HG03565 (cell line): Measurements from ENCODE around the gene COMP.
"Not testable (repeated sequence)": the region's sequence is repeated elsewhere in the genome, so short reads cannot be mapped to it uniquely, and the experiment has no call there.

Source experiments
- ATAC-seq: cut with Tn5 transposase; IDR thresholded peaks from one replicate; pipeline ENCODE4 v1.9.1; 2021; ENCODE audit warnings: mild to moderate bottlenecking, moderate library complexity; ENCODE audit not compliant: unreplicated experiment

The COMP gene

DNA sequence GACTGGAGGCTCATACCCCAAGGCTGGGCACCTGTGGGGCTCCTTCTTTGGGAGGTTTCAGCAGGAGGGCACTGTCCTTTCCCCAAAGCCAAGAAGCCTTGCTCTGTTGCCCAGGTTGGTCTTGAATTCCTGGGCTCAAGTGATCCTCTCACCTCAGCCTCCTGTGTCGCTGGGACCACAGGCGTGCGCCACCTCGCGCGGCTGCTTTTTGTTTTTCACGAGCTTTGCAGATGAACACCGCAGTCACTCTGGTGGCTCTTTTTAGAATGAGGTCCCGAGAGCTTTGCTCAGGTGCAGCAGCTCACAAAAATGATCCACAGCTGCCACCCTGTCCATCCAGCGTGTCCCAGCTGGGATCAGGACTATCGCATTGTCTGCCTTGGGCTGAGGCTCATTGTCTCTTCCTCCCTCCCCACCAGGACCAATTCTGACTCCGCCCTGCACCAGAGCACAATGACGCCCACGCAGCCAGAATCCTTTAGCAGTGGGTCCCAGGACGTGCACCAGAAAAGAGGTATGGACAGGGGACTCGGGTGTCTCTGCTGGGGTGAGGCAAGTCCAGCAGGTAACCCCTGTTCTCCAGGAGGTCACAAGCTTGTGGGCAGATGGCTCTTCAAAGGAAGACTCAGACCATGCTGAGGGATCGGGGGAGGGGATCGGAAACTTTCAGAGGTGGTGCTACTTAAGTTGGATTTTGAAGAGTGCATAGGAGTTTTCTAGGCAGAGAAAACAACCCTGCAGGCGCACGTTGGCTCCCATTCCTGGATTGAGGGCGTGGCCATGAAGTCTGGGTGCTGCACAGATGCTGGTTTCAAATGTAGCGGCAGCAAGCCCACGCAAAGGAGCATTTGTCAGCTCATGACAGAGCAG lies 41.5 kb downstream of the COMP start:
- ATAC-seq: no peak

DNA sequence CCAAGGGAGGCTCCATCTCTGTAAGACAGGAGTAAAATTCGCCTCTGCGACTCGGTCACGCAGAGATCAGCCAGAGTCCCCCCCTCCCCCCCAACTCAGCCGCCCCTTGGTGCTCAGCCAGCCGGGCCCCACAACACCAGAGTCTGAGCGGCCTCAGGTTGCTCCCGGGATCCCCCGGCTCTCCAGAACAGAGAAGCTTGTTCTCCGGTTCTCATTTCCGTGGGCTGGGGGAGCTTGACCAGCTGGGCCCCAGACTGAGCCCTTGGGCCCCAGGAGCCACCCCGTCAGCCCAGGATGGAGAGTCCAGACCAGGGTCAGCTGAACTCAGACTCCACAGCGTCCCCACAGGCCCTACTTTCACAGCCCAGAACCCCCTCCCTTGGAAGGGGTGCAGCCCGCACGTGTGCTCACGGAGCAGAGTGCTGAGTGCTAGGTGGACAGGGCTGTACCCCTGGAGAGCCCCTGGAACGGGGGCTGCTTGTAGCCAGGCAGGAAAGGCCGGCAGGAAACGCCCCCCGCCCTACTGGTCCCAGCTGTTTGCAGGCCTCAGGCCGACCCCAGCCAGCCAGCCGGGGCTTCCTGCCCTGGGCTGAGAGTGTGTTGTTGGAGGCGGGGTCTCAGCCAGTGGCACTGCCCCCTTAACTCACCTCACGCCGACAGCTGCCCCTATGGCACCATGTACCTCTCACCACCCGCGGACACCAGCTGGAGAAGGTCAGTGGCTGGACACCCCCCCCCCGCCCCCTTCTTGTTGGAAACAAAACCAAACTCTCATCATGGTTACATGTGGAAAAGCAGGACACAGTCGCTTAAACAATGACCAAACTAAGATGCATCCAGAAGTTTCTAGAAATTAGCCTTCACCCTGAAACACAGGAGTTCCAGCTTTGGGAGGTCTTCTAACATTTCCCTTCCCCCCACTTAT lies 44.4 kb downstream of the COMP start:
- no peak for ATAC-seq

DNA sequence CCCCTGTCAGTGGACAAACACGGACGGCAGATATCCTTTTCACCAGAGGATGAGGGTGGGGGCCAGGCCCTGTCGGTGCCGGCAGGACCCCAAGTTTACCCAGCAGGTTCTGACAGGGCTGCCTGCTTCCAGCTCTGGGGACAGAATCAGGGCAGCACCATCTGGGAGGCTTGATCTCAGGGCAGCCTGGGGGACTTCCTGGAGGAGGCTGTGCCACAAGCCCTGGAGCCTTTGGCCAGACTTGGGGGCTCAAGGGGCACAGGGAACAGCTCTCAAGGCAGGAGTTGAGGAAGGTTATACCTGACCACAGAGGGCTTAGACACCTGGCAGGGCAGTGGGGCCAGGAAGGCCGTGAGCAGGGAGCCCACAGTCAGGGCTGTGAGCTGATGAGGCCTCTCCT lies 45.2 kb downstream of the COMP start:
- no peak for ATAC-seq

DNA sequence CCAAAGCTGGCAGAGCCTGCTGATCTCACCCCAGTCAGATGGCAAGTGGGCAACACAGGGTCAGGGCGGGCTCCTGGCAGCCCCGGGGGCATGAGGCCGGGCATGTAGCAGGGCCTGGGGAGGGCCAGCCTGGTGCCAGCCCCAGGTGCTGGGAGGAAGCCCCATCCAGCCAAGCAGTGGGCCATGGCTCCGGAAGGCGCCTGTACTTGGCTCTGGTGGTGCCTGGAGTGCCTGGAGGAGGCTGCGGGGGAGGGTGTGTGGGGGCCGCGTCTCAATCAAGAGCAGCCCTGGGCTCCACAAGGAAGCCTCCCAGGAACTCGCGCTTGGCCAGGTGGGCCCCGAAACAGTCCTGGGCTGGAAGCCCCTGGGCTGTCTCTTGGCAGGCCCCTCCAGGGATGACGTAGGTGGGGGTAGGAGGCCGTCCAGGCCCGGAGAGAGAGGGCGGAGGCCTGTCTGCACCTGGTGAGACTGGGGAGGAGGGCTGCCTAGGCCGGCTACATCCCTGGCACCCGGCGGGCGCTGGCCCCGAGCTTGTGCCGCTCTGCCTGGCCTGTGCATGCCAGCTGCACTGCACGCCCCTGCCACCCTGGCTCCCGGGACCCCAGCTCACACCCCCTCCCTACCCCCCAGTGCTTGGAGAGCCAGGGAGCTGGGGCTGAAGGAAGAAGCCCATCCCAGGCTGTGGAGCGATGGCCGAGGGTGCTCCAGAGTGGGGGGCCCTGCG lies 45.9 kb downstream of the COMP start:
- no peak for ATAC-seq

DNA sequence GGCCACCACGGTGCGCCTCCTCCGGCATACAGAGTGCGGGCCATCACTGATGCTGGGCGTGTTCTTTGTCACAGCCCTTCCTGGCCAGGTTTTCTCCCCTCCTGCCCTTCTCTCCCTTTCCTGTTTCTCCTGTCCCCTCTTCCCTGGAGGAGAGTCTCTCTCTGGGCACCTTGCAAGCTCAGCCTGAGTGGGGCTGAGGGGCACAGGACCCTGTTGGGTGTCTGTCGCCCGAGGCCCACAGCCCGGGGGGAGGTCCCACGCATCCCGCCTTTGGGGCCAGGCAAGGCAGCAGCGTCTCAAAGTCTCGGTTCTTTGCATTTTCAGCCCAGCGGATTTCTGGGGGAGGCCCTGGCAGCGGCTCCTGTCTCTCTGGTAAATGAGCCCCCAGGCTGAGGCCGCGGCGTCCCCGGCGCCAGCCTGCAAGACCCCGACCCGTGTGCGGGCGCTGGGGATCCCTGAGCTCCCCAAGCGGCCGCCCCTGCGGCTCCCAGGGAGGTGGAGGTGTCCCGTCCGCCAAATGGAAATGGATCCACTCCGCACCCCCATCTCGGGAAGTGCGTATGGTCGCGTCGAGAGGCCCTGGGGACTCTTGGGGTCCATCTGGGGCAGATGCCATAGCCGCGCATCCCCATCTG lies 47.2 kb downstream of the COMP start:
- no peak for ATAC-seq

DNA sequence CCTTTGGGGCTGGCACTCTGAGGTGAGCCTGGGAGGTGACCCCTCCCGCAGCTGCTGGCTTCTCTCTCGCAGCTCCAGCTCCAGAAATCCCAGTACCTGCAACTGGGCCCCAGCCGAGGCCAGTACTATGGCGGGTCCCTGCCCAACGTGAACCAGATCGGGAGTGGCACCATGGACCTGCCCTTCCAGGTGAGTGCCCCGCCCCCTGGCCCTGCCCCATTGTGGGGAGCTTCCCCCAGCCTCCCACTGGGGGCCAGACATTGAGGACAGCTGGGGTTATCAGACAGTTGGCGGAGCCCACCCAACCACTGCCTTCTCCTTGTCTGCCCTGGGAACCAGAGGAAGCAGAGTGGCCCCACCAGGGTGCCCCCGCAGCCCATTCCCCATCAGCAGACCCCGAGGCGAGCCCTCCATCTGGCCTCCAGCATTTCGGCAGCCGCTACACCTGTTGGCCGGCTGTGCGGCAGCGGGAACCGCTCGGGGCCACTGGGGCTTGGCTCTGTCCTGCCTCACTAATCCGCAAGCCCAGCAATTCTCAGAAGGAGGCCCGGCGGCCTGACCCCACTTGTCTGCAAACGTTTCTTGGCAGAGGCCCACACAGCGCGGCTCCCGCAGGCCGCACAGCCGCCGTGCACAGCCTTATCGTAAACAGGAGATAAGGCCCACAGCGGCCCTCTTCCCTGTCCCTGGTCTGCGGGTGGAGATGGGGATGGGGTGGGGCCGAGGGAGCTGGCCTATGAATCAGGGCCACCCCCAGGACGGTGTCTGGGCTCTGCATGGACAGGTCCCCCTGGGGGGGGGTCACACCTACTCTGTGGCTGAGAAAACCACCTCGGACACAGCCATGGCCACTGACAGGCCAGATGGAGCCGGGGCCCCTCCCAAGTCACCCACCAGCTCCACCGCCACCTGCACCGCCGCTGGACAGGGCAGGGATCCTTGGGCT lies 48.0 kb downstream of the COMP start:
- ATAC-seq: no peak

DNA sequence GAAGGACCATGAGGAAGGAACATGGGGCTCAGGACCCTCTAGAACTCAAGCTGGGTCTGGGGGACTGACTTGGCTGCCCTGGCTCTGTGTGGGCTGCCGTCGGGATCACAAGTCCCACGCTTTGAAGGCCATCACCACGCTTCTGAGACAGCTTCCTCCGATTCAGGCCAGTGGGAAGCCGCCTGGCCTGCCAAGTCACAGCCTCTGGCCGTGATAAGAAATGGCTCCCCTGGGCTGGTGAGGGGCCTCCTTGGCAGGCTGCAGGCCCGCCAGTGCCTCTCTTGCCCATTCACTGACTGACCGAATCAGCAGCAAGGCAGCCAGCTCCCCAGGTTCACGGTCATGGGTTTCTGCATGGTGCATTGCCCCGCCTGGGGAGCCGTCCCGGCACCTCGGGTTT lies 48.8 kb downstream of the COMP start:
- no peak for ATAC-seq

DNA sequence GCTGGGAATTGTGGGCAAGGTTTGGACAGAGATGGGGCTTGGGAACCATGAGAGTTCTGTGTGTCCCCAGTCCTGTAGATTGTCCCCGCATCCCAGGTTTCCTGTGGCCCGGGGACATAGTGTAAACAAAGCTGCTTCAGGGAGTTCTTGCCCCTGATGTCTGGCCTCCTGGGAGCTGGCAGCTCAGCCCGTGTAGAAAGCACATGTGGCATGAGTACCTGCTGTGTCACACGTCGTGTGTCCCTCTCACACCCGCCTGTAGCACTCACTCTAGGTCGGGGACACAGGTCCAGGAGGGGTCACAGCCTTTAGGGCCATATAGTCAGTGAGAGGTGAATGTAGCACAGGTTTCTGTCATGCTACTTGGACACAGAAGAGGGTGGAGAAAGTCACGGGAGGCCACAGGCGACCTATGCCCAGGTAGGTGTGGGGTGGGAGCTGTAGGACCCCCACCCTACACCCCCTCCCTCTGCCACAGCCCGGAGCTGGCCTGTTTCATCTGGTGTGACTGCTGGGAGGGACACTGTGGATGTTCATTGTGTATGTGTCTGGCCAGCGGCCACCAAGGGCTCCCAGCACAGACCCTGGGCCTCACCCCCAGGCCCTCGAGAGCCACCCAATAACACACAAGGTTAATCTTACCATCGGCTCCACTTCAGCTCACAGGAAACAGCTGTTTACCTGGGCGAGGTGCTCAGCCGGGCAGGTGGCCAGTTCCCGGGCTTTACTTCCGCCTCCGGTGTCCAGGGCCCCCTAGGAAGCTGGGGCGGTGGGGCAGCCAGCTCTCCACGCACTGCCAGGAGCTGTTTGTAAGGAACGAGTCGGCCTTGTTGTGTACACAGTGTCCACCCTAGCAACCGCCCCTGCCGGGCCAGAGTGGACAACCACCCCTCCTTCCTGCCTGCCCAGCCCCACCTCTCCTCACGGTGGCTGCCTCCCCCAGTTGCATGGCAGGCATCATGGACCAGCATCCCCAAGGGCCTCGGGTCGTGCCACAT lies 49.7 kb downstream of the COMP start:
- no peak for ATAC-seq

DNA sequence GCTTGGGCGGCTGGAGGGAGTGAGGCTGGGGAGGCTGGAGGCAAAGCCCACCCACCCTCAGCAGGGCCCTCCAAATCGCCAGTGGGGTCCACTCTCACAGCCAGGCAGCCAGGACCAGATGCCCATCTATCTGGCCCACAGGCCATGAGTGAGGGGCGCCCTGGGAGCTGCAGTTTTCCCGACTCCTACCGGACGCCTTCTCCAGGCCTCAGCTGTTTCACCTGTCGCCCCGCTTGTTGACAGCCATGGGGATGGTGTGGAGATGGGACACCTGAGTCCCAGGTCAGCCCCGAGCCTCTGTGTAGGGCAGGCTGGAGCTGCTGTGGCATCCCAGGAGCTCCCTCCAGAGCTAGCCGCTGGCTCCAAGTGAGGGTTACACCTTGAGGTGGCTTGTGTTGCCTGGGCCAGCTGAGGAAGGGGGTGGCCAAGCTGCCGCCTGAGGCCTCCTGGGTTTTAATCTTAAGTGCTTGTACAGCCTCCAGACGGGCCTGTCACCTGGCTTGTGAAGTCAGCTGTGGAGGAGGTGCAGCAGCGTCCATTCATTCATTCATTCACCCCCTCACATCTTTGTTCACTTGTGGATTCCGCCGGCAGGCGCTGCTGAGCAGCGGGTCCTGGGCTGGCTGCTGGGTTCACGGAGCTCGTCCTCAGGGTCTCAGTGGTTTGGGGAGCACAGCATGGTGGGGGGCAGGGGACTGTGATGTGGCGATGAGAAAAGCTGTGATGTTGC lies 52.0 kb downstream of the COMP start:
- no peak for ATAC-seq

DNA sequence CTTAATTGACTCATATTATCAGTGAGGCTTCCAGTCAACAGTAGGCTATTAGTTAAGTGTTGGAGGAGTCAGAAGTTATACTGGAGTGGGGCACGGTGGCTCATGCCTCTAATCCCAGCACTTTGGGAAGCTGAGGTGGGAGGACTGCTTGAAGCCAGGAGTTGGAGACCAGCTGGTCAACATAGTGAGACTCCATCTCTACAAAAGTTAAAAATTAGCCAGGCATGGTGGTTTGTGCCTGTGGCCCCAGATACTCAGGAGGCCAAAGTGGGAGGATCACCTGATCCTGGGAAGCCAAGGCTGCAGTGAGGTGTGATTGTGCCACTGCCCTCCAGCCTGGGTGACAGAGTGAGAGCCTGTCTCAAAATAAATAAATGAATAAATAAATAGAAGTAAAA lies 53.2 kb downstream of the COMP start:
- ATAC-seq: no peak

DNA sequence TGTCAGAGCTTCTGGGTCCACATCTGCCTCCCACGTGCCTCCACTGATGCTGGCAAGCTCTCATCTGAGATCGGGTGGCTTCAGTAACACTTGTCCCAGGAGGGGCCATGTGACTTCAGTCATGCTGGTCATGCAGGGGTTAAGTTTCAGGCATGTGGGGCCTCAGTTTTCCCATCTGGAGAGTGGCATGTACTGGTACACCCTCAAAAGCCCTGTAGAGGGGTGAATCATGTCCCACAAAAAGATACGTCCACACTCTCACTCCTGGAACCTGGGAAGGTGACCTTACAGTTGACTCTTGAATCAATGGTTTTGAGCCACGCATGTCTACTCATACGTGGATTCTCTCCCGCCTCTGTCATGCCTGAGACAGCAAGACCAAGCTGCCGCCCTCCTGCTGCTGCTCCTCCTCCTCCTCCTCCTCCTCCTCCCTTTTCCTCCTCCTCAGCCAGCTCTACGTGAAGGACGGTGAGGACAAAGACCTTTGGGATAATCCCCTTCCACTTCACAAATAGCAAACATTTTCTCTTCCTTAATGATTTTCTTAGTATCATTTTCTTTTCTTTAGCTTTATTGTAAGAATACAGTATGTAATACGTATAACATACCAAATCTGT lies 53.7 kb downstream of the COMP start:
- no peak for ATAC-seq

DNA sequence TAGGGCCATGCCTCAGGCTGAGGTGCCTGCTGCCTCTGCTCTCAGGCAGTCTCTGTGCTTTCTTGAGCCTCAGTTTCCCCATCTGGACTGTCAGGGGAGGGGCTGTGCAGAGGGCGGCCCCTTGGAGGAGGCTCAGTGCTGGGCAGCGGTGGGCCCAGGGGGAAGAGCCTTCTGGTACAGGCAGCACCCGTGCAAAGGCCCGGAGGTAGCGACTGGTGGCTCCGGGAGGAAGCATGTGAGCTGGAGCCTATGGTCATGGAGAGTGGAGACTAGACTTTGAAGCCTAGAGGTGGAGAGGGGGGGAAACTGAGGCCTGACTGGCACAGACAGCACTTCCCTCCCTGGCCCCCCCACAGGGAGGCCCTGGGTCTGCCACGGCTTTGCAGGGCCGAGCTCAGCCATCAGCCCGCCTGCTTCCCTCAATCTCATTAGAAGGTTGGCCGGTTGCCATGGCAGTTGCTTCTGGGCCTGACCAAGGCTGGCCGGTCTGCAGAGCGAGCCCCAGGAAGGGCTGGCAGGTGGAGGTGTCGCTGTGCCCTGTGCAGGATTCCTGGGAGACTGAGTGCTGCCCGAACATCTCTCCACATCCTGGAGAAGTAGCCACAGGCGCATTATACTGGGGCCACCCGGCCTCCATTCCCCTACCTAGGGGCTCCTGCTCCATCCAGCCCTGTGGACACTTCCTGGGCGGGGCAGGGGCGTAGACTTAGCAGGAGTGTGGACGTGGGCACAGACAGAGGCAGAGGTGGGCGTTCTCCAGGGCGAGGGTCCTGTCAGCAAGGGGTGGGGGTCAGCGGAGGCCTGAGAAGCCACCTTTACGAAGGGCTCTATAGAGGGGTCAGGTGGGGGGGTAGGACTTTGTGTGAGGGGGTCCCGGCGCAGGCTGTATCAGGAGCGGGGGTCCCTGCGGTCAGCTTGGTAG lies 54.4 kb downstream of the COMP start:
- no peak for ATAC-seq

DNA sequence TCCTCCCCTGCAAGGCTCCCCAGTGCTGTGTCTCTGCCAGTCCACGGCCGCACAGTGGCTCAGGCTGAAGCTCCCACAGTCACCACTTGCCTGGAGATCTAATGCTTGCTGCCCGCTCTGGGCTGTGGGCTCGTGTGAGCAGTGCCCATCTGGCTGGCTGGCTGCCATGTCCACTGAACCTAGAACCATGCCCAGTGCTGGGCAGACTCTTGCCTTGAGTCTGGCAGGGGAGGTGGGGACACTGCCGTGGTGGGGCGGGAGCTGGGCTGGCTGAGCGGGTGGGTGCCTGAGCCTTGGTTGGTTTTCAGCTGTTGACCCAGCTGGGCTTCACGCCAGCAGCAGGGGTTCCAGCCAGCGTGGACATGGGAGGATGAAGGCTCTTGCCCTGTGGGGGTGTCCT lies 55.4 kb downstream of the COMP start:
- no peak for ATAC-seq

DNA sequence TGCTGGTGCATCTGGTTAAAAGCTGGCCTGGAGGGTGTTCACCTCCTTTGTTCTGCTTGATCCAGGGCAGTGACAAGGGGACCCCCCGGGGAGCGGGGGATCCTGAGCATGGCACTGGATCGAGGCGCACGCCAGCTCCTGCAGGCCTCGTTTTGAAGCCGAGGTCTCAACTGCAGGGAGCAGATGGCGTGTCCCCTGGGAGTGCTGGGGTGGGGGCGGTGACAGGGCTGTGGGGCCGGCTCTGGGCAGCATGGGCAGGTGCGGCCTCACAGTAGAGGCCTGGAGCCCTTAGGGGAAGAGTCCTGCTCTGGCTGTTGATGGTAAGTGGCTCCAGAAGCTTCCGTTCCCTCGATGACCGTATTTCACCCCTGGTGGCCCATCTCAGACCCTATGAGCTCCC lies 55.8 kb downstream of the COMP start:
- ATAC-seq: no peak

DNA sequence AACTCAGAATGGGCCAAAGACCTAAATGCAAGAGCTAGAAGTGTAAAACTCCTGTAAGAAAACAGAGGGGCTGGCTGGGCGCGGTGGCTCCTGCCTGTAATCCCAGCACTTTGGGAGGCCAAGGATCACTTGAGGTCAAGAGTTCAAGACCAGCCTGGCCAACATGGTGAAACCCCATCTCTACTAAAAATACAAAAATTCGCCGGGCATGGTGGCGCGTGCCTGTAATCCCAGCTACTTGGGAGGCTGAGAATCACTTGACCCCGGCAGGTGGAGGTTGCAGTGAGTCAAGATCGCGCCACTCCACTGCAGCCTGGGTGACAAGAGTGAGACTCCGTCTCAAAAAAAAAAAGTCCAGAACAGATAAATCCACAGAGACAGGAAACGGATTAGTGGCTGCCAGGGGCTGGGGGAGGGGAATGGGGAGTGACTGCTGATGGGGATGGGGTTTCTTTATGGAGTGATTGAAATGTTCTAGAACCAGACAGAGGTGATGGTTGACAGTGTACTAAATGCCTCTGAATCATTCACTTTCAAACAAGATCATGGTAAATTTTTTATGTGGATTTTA lies 57.3 kb downstream of the COMP start:
- ATAC-seq: not testable (repeated sequence)

DNA sequence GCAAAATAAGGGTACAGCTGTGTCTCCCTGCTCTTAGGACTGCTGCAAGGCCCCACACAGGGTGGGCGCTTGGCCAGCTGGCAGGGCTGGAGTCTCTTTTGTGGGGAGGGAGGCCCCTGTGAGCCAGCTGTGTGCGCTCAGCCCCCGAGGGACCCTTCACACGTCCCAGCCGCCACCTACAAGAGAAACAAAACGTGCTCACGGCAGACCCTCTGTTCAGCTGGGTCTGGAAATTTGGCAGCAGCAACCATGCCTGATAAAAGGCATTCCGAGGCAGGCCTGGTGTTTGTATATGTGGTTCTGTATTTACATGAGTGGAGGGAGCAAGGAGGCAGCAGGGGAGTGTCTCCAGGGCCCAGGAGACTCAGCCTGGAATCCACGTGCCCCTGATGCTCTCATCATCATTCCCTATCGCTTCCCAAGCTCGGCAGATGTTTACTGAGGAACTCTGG lies 57.9 kb downstream of the COMP start:
- ATAC-seq: no peak
